Endothelial cell of umbilical vein (primary cell): Measurements from ENCODE around the gene MFSD6L. TPM values are rescaled to one million over a fixed set of nuclear protein-coding genes. Genes with fewer than 3 reads are reported as not detected.
A peak's percentile ranks its signal among the peaks of the same experiment; 100 is the strongest.

Source experiments
- BruUV-seq: library from RNA; stranded (reverse); fragments of 400-500 nt; replicated peaks from 2 replicates; lab custom pipeline; 2021; lab: Mats Ljungman, UMichigan
- CTCF ChIA-PET: fragments of 300-600, 350-600 bp; sonication (Branson Sonifier 250); formaldehyde crosslinking; loops from one replicate; lab custom pipeline; 2021; ENCODE audit warnings: antibody characterized with exemption, inconsistent platforms; lab: Charles Lee
- POLR2A ChIA-PET: fragments of 300-600, 350-600 bp; sonication (Branson Sonifier 250); formaldehyde crosslinking; loops from one replicate; lab custom pipeline; 2021; ENCODE audit warnings: antibody characterized with exemption, inconsistent platforms; lab: Charles Lee
- DNase-seq: peaks from one replicate; pipeline ENCODE4 v3.0.0-alpha.2; 2011; ENCODE audit warnings: low read depth, low spot score
- FAIRE-seq: peaks from 2 replicates; lab custom pipeline; 2011; peaks lifted over from hg19 to GRCh38; lab: Jason Lieb, UNC
- H2AFZ ChIP-seq: 2 replicates; pipeline ENCODE4 v1.6.0; 2012; ENCODE audit warnings: low read depth, low read length, control low read depth, inconsistent platforms
- H3K27ac ChIP-seq: 2 replicates; pipeline ENCODE4 v1.5.1; 2011; ENCODE audit warnings: low read depth, mild to moderate bottlenecking, control low read depth, low read length, moderate library complexity; ENCODE audit not compliant: insufficient read depth
- H3K27me3 ChIP-seq, 2 experiments: 2 replicates each; pipeline versions ENCODE4 v1.6.0 to v1.6.1; 2011; ENCODE audit warnings: low read length in 2 of 2, mixed read lengths in 1 of 2; ENCODE audit not compliant: control insufficient read depth in 2 of 2, insufficient read depth in 2 of 2
- H3K36me3 ChIP-seq, 2 experiments: 2 replicates in 1 of 2; 3 replicates in 1 of 2; pipeline ENCODE4 v1.5.1; 2011; ENCODE audit warnings: low read length in 2 of 2, mild to moderate bottlenecking in 1 of 2, moderate library complexity in 1 of 2; ENCODE audit not compliant: control insufficient read depth in 2 of 2, insufficient read depth in 2 of 2; ENCODE audit errors: extremely low read depth in 1 of 2
- H3K4me1 ChIP-seq: 3 replicates; pipeline ENCODE4 v1.5.1; 2011; ENCODE audit warnings: mild to moderate bottlenecking, low read length; ENCODE audit not compliant: control insufficient read depth, insufficient read depth; ENCODE audit errors: extremely low read depth
- H3K4me2 ChIP-seq: 2 replicates; pipeline ENCODE4 v1.6.1; 2011; ENCODE audit warnings: low read length, control low read depth, mixed read lengths; ENCODE audit not compliant: insufficient read depth
- H3K4me3 ChIP-seq, 3 experiments: fragments of 200-600 bp in 1 of 3; sonication (generic), shearing (Covaris generic) in 1 of 3; replicated peaks in 1 of 3; 2 replicates each; pipeline ENCODE4 v1.5.1; 2011 to 2016; ENCODE audit warnings: control low read depth in 3 of 3, low read length in 3 of 3, mild to moderate bottlenecking in 2 of 3, inconsistent platforms in 1 of 3, low read depth in 1 of 3, moderate library complexity in 1 of 3; ENCODE audit not compliant: insufficient read depth in 1 of 3
- H3K79me2 ChIP-seq: 2 replicates; pipeline ENCODE4 v1.6.0; 2012; ENCODE audit warnings: low read length, inconsistent platforms; ENCODE audit not compliant: control insufficient read depth, insufficient read depth
- H3K9ac ChIP-seq: replicated peaks from 2 replicates; pipeline ENCODE3; 2011; ENCODE audit warnings: low read length, control low read depth; ENCODE audit not compliant: insufficient read depth; ENCODE audit errors: extremely low read depth
- H3K9me1 ChIP-seq: replicated peaks from 3 replicates; pipeline ENCODE4 v1.6.0; 2011; ENCODE audit warnings: mild to moderate bottlenecking, low read length; ENCODE audit not compliant: control insufficient read depth, insufficient read depth; ENCODE audit errors: extremely low read depth
- H3K9me3 ChIP-seq: replicated peaks from 2 replicates; pipeline ENCODE4 v1.5.1; 2012; ENCODE audit warnings: low read length, inconsistent platforms; ENCODE audit not compliant: control insufficient read depth, insufficient read depth
- H4K20me1 ChIP-seq: replicated peaks from 2 replicates; pipeline ENCODE3; 2011; ENCODE audit warnings: mild to moderate bottlenecking, low read length; ENCODE audit not compliant: control insufficient read depth, insufficient read depth; ENCODE audit errors: extremely low read depth
- CTCF ChIP-seq, 2 donors: IDR thresholded peaks; 1 replicate in 1 of 2; 2 replicates in 1 of 2; pipeline ENCODE4 v1.5.1; 2011; ENCODE audit warnings: low read length in 2 of 2, mild to moderate bottlenecking in 2 of 2, moderate library complexity in 2 of 2, control low read depth in 1 of 2, inconsistent platforms in 1 of 2, low read depth in 1 of 2; ENCODE audit not compliant: insufficient read depth in 1 of 2; ENCODE audit errors: extremely low read depth in 1 of 2
- EZH2 ChIP-seq: IDR thresholded peaks from 2 replicates; pipeline ENCODE4 v1.6.1; 2012; ENCODE audit warnings: borderline replicate concordance, low read depth, mild to moderate bottlenecking, moderate library complexity, low read length, inconsistent platforms; ENCODE audit not compliant: severe bottlenecking
- FOS ChIP-seq: IDR thresholded peaks from 2 replicates; pipeline ENCODE4 v1.6.1; 2011; ENCODE audit warnings: mild to moderate bottlenecking, low read length, moderate library complexity, borderline replicate concordance; ENCODE audit not compliant: insufficient read depth
- GATA2 ChIP-seq: IDR thresholded peaks from 2 replicates; pipeline ENCODE4 v1.7.0; 2011; ENCODE audit warnings: low read depth, mild to moderate bottlenecking, moderate library complexity, mixed read lengths, low read length; ENCODE audit not compliant: insufficient read length, insufficient read depth
- JUN ChIP-seq: IDR thresholded peaks from 2 replicates; pipeline ENCODE4 v1.6.1; 2011; ENCODE audit warnings: borderline replicate concordance, low read depth; ENCODE audit not compliant: insufficient read length, insufficient read depth
- MAX ChIP-seq: IDR thresholded peaks from 2 replicates; pipeline ENCODE4 v1.6.1; 2011; ENCODE audit not compliant: insufficient read depth, insufficient read length
- MYC ChIP-seq: IDR thresholded peaks from one replicate; pipeline ENCODE4 v1.6.1; 2011; ENCODE audit warnings: mild to moderate bottlenecking, low read depth, low read length
- POLR2A ChIP-seq: IDR thresholded peaks from 2 replicates; pipeline ENCODE4 v1.6.1; 2012; ENCODE audit warnings: low read depth, mild to moderate bottlenecking, control low read depth, low read length
- POLR2AphosphoS5 ChIP-seq: IDR thresholded peaks from 2 replicates; pipeline ENCODE4 v1.6.1; 2012; ENCODE audit warnings: low read depth, mild to moderate bottlenecking, control low read depth, low read length, moderate library complexity; ENCODE audit not compliant: insufficient read depth
- dilution Hi-C: fragments of 300-500 bp; cut with MboI; formaldehyde crosslinking; loops from one replicate; pipeline ENCODE4 v1.15.0; 2019; ENCODE audit warnings: low sequenced_read_pairs; ENCODE audit not compliant: extremely low pct_ligation_motif_present
- intact Hi-C: fragments of 100-400 bp; cut with micrococcal nuclease; formaldehyde crosslinking; loops from one replicate; pipeline ENCODE4 v1.10.0; 2022
- polyA plus RNA-seq, 4 experiments: library from polyadenylated mRNA; depleted of rRNA in 3 of 4; stranded (reverse) in 3 of 4; unstranded in 1 of 4; fragments of >200 nt; gene quantifications; 2 replicates each; pipeline versions ENCODE4 v1.2.1 to v1.2.3, GENCODE V29; 2011 to 2012; ENCODE audit warnings: missing spikeins in 1 of 4
- total RNA-seq: library from RNA; stranded (reverse); gene quantifications from 2 replicates; pipeline ENCODE4 v1.2.3, GENCODE V29; 2021

The MFSD6L gene
- total and polyA plus RNA-seq, 2 donors (not counting 3 experiments of a cell fraction or from before 2014, with no cell fraction given), result not detected

GRCh38 chr17:8781776-8782175 is 17.4 kb downstream of the MFSD6L start:
- ChIA-PET POLR2A (no interaction called here), CTCF (interaction anchor here (0.6 kb wide), 1 partner anchor 36 kb away, joined by 3 read pairs; no protein-coding TSS in a partner anchor)
- no peaks in the 10 kb centered on the region for H3K9me3 ChIP-seq

More at GRCh38 chr17:8781776-8782175, 17.4 kb downstream of the MFSD6L start:
- TF ChIP-seq POLR2A (no peak), CTCF (IDR thresholded peaks at IDR 0.05; ENCODE audit: extremely low read depth in 1 of 2, insufficient read depth in 1 of 2, low read depth in 1 of 2, low read length in 2 of 2) (no peak), EZH2 (no peak), POLR2AphosphoS5 (no peak), FOS (no peak), MYC (no peak), GATA2 (no peak), MAX (no peak), JUN (no peak)
- Histone ChIP-seq H3K4me3 (no peak overlapping the region), H3K4me2 (no peak overlapping the region), H3K36me3 (no peaks in the 10 kb centered on the region), H2AFZ (no peak overlapping the region), H3K79me2 (no peaks in the 10 kb centered on the region), H3K9ac (no peak overlapping the region), H3K9me1 (no peaks in the 10 kb centered on the region), H3K4me1 (no peaks in the 10 kb centered on the region), H4K20me1 (no peaks in the 10 kb centered on the region), H3K27me3 (peaks cover 0 to 3% of the 10 kb centered on the region in 2 experiments), H3K27ac (no peak overlapping the region)
- peak; percentile 55 for FAIRE-seq
- dilution Hi-C loops (no loop called here), intact Hi-C loops (no loop called here)
- BruUV-seq, result no TSS peak
- no peak for DNase-seq
